DMS53 (cell line): ENCODE measurements around the gene EXOC1L.

Experiments used
- DNase-seq: peaks from one replicate; lab custom pipeline; 2025; lab: John Stamatoyannopoulos, UW

The EXOC1L gene

GRCh38 chr4:55819634-55820033 lies at the start of gene EXOC1L:
Gene EXOC1L (plus strand): TSS chr4:55819790. CDS start chr4:55820027, 237 bp downstream.
- DNase-seq: no peak

- DNase-seq: peak; percentile 17
Measured at GRCh38 chr4:55770662-55771061, 48.9 kb upstream of the EXOC1L start.

GRCh38 chr4:55781341-55781740 lies 38.2 kb upstream of the EXOC1L start:
- DNase-seq: no peak

GRCh38 chr4:55781812-55782211 lies 37.8 kb upstream of the EXOC1L start:
- no peak for DNase-seq

- no peak for DNase-seq
Measured at GRCh38 chr4:55783584-55783983, 36.0 kb upstream of the EXOC1L start.

- no peak for DNase-seq
Measured at GRCh38 chr4:55784747-55785146, 34.8 kb upstream of the EXOC1L start.

GRCh38 chr4:55791666-55792065 lies 27.9 kb upstream of the EXOC1L start:
- peak; percentile 26 for DNase-seq

GRCh38 chr4:55793479-55793878 lies 26.1 kb upstream of the EXOC1L start:
- DNase-seq: no peak

- DNase-seq: no peak
Measured at GRCh38 chr4:55794053-55794452, 25.5 kb upstream of the EXOC1L start.

GRCh38 chr4:55795341-55795740 lies 24.2 kb upstream of the EXOC1L start:
- DNase-seq: no peak

GRCh38 chr4:55801498-55801897 lies 18.1 kb upstream of the EXOC1L start:
- no peak for DNase-seq

GRCh38 chr4:55807556-55807955 lies 12.0 kb upstream of the EXOC1L start:
- peak; percentile 40 for DNase-seq

- DNase-seq: no peak
Measured at GRCh38 chr4:55808186-55808585, 11.4 kb upstream of the EXOC1L start.

- no peak for DNase-seq
Measured at GRCh38 chr4:55808632-55809031, 11.0 kb upstream of the EXOC1L start.

GRCh38 chr4:55817691-55818090 lies 1.9 kb upstream of the EXOC1L start:
- no peak for DNase-seq

GRCh38 chr4:55820279-55820678 lies 689 bp downstream of the EXOC1L start:
- no peak for DNase-seq

GRCh38 chr4:55822329-55822728 lies 2.7 kb downstream of the EXOC1L start:
- DNase-seq: no peak

- no peak for DNase-seq
Measured at GRCh38 chr4:55824865-55825264, 5.3 kb downstream of the EXOC1L start.

- no peak for DNase-seq
Measured at GRCh38 chr4:55826986-55827385, 7.4 kb downstream of the EXOC1L start.

GRCh38 chr4:55827582-55827981 lies 8.0 kb downstream of the EXOC1L start:
- DNase-seq: no peak

- DNase-seq: no peak
Measured at GRCh38 chr4:55830048-55830447, 10.5 kb downstream of the EXOC1L start.

- DNase-seq: peak; percentile 6
Measured at GRCh38 chr4:55830716-55831115, 11.1 kb downstream of the EXOC1L start.

GRCh38 chr4:55834086-55834795 lies 14.7 kb downstream of the EXOC1L start:
- DNase-seq: no peak

GRCh38 chr4:55837903-55838302 lies 18.3 kb downstream of the EXOC1L start:
- no peak for DNase-seq
